Renal pelvis (tissue), 4 donors: ENCODE measurements around the gene OVOL2. TPM values are rescaled to one million over a fixed set of nuclear protein-coding genes. Genes with fewer than 3 reads are reported as not detected.

Experiments used
- DNase-seq: peaks from one replicate; pipeline ENCODE4 v3.0.0-alpha.2; 2013
- polyA plus RNA-seq, 3 donors: library from polyadenylated mRNA; unstranded; fragments of 120-200 nt; gene quantifications; one replicate each; pipeline ENCODE4 v1.2.1, GENCODE V29; 2013; ENCODE audit not compliant: insufficient read length in 3 of 3

The OVOL2 gene
- polyA plus RNA-seq, 3 donors, result 1.0 to 1.5 (median 1.1) TPM

DNA sequence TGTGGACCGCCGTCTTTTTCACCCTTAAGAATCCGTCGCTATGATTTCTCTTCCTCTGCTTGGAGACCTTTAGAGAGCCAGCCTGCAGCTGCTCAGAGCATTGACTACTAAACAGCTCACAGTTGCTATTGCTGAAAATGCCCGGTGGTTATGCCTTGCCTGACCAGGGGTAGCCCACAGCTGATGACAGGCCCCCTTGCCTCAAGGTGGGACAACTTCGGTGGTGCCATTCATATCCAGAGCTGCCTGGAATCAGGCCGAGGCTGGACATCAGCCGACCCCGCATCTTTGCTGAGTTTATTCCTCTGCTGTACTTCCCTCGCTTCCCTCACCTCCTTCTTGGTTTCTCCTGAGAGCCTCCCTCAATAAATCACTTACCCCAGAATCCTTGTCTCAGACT, 39.6 kb downstream of the OVOL2 start:
- DNase-seq, result no peak

DNA sequence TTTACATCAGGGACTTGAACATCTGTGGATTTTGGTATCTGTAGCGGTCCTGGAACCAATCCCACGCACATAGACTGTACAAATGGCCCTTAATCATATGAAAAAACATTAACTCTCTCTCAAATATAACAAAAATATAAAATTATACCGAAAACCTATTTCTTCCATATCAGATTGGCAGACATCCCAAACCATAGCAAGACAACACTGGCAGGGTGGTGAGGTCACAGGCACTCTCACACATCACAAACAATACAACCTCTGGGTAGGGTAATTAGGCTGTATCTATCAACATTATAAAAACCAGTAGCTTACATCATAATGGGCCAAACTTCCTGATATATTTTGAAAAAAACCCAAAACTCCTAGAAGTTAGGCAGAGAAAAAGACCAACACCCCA, 40.9 kb downstream of the OVOL2 start:
- DNase-seq, result no peak

DNA sequence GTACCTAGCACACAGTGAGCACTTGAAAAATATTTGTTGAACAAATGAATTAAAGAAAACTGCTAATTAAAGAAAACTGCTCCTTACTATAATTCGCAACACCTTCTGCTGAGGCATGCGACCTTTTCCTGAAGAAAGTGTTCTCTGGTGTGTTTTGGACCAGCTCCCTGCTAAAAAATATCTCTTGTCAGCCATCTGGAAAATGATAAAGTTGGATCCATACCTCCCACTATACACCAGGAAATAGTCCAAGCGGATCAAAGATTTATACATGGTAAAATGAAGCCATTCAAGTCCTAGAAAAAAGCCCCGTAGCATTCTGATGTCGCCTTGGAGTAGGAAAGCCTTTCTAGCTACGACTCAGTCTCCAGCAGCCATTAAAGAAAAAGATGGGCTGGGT, 43.3 kb downstream of the OVOL2 start:
- DNase-seq, result no peak

DNA sequence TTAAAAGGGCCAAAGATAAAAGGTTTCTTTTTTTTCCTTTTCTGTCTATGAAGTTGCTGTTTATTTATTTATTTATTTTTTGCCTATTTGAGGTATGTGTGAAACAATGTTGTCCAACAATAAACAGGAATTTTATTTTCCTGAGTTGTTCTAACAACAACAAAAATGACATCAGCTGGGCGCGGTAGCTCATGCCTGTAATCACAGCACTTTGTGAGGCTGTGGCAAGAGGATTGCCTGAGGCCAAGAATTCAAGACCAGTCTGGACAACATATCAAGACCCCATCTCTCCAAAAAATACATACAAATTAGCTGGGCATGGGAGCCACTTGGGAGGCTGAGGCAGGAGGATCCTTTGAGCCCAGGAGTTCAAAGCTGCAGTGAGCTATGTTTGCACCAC, 44.8 kb downstream of the OVOL2 start:
- no peak for DNase-seq

DNA sequence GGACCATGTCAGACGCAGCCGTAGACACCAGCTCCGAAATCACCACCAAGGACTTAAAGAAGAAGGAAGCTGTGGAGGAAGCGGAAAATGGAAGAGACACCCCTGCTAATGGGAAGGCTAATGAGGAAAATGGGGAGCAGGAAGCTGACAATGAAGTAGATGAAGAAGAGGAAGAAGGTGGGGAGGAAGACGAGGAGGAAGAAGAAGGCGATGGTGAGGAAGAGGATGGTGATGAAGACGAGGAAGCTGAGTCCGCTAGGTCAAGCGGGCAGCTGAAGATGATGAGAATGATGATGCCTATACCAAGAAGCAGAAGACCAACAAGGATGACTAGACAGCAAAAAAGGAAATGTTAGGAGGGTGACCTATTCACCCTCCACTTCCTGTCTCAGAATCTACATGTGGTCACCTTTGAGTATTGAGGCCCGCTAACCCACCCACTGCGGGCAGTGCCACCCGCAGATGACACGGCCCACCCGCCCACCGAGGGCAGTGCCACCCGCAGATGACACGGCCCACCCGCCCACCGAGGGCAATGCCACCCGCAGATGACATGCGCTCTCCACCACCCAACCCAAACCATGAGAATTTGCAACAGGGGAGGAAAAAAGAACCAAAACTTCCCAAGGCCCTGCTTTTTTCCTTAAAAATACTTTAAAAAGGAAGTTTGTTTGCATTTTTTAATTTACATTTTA, 45.6 kb downstream of the OVOL2 start:
- no peak for DNase-seq

DNA sequence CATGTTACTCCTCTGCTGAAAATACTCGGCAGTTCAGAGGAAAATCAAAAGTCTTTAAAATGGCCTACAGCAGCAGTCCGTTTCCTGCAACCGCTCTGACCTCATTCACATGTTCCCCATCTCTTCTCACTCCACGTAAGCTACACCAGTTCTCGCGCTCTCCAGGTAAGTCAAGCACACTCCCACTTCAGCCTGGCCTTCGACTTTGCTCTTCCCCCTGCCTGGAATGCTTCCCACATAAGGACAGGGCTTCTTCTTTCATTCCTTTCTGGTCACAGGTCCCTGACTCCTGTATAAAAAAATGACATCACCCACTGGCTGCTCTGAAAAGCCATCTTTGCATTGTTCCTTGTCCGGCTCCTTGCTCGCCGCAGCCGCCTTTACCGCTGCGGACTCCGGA, 46.2 kb downstream of the OVOL2 start:
- no peak for DNase-seq

DNA sequence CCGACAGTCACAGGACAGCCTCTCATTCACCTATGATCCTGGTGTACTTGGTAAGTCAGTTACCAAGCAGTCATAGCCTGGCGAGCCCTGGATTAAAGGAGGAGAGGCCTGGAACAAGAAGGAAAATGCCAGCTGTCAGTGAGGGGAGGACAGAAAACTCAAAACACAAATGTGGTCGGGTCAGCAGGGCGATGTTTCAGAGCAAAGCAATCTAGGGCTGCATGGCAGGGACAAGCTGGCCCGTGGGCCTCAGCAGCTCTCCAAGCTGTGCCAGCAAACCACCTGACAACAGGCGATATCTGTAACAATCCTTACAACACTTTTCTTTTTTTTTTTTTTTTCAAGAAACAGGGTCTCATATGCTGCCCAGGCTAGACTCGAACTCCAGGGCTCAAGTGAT, 48.6 kb downstream of the OVOL2 start:
- DNase-seq, result no peak

DNA sequence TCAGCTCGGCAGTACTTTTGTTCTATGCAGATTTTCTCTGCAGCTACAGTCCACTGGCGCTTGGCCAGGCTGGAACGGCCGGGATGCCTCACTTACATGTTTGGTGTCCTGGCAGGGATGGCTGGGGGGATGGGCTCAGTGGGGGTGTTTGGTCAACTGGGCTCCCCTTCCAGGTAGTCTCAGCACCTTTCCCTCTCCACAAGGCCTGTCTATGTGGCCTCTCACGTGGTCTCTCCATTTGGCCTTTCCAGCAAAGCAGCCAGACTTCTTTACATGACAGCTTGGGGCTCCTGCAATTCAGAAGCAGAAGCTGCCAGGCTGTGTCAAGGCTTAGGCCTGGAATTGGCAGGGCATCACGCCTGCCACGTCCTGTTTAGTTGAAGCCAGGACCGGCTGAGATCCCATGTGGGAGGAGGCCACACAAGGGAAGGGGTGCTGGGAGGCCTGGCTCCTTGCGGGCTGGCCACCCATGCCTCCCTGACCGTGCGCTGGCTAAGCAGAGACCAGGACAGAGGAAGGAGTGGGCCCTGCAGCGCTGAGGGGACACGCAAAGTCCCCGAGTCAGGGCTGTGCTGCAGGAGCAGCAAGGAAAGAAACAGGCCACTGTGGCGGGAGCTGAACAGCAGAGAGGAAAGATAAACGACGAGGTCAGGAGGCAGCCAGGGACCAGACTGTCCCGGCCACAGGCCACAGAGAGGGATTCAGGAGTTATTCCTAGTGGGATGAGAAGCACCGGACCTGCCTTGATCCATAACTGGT, 50.0 kb downstream of the OVOL2 start:
- DNase-seq, result no peak

DNA sequence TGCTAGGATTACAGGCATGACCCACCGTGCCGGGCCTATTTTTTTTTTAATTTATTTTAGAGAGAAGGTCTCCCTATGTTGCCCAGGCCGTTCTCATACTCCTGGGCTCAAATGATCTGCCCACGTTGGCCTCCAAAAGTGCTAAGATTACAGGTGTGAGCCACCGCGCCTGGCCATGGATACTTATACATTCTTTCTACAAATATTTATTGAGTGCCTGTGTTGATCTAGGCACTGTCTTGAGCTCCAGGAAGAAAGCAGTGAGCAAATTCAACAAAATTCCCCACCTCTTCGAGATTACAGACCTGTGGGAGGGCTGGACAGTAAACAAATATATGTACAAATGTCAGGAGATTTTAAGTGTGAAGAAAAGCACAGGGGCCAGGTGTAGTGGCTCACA, 51.0 kb downstream of the OVOL2 start:
- no peak for DNase-seq

DNA sequence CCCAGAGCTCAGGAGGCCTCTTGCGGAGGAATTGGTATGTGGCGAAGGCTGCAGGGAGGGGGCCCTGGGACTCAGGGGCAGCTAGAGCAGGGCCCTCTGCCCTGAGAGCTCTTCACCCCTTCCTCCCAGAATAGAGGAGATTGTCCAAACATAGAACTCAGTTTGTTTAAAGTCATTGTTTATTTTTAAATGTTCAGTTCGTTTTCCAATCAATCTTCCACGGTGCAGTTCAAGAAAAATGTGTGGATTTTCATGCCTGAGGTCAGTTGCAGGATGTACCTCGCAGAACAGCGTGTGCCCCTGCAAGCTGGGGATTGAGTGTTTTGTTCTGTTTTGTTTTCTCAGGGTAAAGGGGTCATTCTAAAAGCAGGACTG, 51.7 kb downstream of the OVOL2 start:
- no peak for DNase-seq

DNA sequence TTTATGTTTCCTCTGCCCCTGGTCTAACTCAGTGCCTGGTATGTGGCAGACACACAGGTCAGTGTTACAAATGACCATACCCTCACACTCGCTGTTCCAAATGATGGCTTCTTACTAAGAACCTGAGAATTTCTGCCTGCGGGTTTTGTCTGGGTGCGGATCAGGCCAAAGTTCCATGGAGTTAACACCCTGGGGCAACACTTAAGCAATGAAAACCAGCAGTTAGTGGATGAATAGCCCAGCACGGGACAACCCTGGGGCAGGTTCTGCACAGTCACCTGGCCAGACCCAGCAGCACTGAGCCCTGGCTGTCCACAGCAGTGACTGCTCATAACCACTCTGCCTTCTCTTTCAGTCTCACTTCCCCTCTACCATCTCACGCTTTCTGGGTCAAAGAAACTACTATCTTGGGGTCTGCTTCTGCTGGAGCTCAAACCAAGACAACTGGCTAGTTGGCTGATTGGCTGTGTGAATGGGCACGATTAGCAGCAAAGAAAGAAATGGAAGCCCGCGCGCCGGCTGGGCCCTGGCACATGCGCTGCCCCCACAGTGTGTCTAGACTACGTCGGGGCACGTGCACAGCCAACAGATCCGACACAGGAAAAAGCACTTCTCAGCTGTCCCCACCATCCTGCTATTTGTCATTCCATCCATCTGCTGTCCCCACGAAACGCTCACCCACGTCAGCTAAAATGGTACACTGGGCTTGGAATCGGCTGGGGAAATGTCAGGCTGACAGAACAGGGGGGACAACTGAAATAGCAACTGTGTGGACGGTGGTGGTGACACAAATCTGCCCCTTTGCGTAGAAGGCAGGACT, 52.3 kb downstream of the OVOL2 start:
- DNase-seq, result no peak

DNA sequence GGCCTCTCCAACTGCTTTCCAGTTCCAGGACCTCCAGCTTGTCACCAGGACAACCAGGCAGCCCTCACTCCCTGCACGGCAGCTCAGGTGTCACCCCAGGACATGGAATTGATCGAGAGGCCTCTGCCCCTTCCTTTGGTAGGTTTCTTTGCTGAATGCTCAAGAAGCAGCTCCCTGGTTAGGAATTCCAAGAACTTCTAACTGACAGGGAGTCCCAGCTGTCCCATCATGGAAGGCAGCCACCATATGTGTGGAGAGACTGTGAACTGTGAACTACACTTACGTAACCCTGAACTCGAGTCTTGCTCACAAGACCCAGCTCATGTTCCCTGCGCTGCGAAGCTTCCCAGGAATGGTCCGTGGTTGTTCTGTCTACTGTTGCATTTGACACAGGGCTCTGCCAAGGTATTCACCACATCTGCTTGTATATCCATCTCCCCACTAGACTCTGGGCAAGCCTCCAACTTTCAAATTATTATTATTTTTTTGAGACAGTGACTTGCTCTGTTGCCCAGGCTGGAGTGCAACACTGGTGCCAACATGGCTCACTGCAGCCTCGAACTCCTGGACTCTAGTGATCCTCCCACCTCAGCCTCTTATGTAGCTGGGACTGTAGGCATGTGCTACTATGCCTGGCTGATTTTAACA, 53.2 kb downstream of the OVOL2 start:
- DNase-seq, result peak; percentile 28

DNA sequence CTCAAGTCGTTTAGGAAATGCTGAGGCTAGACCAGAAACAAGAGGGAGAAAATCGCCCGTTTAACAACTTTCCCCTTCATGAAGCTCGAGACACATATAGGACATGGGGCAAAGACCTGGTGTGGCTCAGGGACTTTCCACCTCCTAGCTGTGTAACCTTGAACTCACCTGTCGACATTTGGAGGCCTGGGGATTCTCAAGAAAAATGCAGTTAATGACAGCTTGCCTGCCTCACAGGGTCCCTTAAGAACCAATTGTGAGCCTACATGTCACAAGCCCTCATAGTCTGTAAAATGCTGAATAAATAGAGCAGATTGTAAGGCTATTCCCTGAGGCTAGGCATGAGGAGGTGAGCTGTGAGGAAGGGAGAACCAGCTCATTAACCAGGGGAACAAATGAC, 53.8 kb downstream of the OVOL2 start:
- DNase-seq, result no peak

DNA sequence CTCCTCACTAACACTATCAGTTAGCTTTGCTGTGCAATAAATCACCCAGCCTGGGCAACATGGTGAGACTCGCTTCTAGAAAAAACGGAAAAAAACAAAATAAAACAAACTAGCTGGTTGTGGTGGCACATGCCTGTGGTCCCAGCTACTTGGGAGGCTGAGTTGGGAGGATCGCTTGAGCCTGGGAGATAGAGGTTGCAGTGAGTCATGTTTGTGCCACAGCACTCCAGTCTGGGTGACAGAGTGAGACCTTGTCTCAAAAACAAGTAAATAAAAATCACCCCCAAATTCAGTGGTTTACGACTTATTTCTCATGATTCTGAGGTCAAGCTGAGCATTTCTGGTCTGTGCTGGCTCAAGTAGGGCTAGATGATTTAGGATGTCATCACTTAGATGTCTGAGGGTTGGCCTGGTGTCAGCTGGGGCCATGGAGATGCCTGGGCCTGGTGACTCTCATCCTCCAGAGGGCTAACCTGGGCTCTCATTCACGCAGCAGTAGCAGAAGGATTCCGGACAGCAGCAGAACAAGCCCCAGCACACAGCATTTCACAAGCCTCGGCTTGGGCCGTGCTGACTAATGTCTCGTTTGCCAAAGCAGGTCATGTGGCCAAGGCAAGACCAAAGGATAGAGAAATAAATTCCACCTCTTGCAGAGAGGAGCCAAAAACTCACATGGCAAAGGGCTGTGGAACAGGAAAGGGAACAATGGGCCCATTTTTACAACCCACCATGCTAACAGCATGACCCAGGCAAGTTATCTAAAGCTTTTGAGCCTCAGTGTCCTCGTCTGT, 56.4 kb downstream of the OVOL2 start:
- no peak for DNase-seq

DNA sequence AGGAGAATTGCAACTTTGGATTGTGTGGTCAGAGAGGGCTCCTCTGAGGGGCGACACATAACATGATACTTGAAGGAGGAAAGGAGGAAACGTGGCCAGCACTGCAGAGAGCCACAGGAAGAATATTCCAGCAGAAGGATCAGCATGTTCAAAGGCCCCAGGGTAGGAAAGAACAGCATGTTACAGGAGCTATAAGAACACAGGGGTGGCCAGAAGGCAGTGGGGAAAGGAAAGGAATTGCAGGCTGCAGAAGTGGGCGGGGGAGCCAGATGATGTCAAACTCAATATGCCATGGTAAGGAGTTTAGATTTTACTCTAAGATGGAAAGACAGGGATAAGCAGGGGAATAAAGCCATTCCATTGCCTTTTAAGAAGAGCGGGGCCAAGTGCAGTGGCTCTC, 58.1 kb downstream of the OVOL2 start:
- no peak for DNase-seq

DNA sequence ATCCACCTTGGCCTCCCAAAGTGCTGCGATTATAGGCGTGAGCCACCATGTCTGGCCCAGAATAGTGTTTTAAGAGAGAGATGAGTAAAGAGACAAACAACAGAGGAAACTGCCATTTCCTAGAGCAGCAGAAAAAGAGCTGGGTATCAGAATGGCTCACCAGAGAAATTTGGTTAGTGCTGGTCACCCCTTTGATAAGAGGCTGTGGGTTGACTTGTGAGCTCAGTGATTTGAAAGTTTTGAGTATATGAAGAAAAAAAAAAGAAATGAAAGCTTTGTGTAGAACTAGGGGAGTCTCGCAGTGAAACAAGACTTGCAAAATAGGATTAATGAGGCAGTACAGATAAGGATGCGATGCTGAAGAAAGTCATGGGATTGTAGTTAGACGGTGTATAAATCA, 59.3 kb downstream of the OVOL2 start:
- DNase-seq, result no peak

DNA sequence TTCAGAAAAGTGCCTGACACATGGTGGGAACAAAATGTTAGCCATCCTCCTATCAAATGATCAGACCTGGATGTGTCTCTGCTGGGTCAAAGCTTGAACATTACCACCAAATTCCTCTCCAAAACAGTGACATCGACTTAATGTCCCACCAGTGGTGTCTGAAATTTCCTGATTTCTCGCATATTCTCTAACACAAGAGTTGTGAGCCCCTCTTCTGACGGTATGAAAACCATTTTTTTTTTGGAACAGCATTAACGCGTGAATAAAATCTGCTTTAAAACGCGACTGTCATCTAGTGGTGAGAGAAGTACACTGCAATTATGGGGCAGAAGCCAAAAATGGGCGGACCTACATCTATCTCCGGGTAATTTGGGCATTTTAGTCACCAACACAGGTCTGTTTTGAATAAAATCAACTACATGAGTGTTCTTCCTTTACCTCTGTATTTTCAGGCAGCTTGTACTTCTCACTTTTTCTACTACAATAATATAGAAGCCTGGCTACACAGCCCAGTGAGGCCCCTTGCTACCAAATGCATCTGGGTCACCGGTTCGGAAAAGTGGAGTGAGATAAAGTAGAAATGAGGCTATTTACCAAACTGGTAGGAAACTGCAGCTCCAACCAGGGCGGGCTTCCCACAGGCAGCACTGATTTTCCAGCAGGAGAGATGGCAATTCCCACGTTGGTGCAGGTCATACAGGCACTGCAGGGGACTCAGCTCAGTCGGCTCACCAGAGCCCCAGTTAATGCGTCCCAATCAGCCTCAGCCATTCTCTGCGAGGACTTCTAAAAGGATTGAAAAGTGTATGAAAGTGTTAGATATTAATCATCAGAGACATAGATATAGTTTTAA, 61.5 kb downstream of the OVOL2 start:
- peak; percentile 52 for DNase-seq

DNA sequence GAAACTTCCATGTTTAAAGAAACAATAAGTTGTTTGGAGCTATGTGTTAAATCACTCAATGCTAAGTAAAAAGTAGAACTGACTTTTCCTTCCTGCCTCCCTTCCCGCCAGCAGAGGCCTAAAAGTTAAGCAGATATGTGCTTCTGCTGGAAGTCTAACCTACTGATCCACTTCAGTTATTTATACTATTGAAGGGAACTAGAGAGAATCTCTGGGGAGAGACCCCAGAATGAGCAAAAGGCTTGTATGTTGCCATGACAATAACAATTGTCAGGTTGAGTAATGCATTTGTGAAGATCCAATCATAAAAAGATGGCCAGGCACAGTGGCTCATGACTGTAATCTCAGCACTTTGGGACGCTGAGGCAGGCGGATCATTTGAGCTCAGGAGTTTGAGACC, 64.2 kb downstream of the OVOL2 start:
- no peak for DNase-seq

DNA sequence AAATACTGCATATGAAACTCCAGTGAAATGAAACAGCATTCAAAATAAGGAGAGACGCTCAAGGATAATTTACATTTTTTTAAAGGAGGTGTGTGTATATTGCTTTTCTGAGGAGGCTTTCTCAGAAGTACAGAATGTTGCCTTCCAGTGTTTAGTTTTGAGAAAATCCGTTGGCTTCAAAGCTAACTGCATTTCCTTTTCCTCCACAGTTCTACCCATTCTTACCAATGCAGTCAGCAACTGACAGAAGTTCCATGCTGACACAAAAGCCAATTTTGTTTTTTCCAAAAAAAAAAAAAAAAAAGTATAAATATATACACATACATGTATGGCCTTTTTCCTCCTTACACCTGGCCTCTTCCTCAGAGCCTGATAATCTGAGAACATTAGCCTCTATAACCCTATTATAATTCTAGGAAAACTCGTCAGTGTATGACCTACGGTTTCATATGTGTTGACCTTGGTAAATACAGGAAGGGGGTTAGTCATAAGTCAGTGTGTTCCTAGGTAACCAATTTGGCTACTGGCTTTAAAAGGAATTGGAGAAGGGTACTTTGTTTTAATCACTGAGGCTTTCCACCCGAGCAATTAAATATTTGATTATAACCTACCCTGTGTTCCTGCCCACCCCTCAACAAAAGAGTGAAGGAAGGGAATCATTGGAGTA, 64.7 kb downstream of the OVOL2 start:
- no peak for DNase-seq

DNA sequence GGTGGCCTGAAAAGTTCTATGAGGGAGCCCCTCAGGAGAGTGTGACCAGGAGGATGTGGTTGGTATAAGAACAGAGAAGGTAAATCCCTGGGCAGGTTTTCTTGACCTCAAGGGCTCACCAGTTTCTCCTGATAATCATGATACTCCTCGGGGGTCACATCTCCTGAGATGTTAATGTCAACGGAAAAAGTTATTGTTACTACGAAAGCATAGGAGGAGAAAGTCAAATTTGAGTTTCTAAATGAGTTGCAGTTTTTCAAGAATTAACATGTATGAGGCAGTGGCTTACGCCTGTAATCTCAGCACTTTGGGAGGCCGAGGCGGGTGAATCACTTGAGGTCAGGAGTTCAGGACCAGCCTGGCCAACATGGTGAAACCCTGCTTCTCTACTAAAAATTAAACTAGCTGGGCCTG, 65.5 kb downstream of the OVOL2 start:
- no peak for DNase-seq
